Umbilical cord (tissue), 2 donors: ENCODE results near the gene STX12. TPM values are rescaled to one million over a fixed set of nuclear protein-coding genes. Genes with fewer than 3 reads are reported as not detected.
"Not testable (repeated sequence)": the region's sequence is repeated elsewhere in the genome, so short reads cannot be mapped to it uniquely, and the experiment has no call there.

Experiments used
- DNase-seq: peaks from one replicate; pipeline ENCODE4 v3.0.0-alpha.2; 2015; ENCODE audit warnings: low spot score
- total RNA-seq: library from RNA; depleted of rRNA; stranded (reverse); fragments of >200 nt; gene quantifications from one replicate; pipeline ENCODE4 v1.2.3, GENCODE V29; 2014; ENCODE audit warnings: low replicate concordance; ENCODE audit not compliant: insufficient read depth

Gene STX12
- total RNA-seq, 1 donor from 2014 or later, result 96.8 TPM

DNA sequence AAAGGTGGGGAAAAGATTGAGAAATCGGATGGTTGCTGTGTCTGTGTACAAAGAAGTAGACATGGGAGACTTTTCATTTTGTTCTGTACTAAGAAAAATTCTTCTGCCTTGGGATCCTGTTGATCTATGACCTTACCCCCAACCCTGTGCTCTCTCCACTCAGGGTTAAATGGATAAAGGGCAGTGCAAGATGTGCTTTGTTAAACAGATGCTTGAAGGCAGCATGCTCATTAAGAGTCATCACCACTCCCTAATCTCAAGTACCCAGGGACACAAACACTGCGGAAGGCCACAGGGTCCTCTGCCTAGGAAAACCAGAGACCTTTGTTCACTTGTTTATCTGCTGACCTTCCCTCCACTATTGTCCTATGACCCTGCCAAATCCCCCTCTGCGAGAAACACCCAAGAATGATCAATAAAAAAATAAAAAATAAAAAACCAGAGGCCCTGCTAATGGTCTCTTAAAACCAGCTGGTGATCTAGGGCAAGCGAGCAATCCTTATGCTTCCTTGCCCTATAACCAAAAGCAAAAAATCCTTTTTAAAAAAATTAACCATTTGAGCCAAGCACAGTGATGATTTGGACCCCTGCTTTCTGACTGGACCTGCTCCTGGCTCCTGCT lies 56.4 kb downstream of the STX12 start:
- not testable (repeated sequence) for DNase-seq

DNA sequence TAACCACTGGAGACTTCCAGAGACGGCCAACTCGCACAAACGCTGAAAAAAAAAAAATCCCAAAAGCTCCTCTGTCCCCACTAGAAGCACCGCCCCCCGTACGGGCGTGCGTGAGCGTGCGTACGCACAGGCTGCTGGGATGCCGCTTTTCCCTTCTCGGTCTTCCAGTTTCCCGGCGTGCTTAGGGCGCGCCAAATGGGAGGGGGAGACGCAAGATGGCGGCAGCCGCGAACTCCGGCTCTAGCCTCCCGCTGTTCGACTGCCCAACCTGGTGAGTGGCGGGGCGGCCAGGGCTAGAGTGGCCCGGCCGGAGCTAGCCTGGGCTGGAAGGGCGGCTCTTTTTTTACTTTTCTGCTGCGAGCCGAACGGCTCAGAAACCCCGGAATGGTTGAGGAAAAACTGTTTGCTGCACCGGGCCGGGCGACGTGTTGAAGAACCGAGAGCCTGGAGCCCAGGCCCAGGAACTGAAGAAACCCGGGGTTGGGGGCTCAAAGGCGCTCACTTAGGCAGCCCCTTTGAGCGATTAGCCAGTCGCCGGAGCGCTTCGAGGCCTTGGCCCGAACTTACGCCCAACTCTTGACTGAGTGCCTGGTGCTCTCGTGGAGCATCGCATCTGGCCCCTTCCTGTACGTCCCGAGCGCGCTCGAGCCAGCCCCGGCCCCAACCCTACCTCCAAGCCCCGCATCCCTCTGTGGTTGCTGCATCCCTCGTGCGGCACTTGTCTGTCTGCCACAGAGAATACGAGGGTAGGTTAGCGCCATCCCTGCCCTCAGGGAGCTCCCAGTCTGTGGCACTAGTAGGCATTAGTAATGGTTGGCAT lies 57.8 kb downstream of the STX12 start, which contains the start of gene PPP1R8:
Gene PPP1R8, plus strand, starts transcription at position 162 of the 820 bp plus-strand sequence. Its CDS starts 54 bp downstream, at position 216.
- DNase-seq, result peak; percentile 99

DNA sequence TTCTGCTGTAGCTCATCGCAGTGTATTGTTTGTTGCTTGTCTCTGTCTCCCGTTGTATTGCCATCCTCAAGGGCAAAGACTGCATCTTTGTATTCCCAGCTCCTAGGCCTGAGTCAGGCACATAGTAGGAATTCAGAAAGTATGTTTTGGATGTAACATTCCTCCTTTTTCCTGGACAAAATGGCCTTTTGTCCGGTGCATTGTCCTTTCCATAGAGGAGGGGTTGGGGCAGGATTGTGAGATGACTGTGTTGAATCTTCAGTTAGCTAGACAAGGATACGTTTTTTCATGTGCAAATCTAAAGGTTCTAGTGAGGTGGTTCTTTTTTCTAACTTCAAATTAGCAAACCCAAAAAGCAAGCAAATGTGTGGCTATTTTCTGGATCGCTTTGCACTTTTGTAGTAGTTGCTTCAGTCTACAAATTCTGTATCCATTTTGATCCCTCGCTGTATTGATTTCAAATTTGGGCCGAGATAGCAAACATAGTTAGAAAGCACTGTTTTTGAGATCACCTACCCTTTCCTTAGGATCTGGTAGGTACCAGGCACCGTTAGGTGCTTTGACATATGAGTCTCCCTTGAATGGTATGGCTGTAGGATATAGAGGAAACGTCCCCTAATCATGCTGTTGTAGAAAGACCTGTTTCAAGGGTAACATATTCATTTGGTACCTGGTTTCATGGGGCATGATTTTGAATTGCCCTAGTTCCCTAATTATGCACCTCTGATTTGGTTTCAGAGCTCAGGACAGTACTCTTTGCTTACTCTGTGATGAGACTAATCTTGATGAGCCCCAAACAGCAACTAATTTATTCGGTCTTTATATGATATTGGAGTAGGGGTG lies 58.8 kb downstream of the STX12 start:
- no peak for DNase-seq

DNA sequence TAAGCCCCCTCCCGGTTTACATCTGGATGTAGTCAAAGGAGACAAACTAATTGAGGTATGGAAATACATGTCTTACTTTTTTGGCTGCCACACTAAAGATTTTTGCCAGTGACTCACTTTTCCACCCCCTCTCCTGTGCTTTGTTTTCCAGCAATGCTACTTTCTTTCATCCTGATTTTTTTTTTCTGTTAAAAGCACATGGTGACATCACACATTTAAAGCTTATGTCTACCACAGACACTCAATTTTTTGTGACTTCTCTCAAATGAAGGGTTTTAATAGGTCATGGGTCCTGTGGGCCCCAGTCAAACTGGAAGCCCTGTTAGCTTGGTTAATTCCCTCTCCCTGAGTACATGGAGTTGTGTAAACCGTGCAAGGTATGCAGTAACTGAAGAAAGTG lies 59.7 kb downstream of the STX12 start:
- DNase-seq, result no peak

GRCh38 chr1:27833470-27833869 lies 60.5 kb downstream of the STX12 start:
- no peak for DNase-seq

- no peak for DNase-seq
These were observed 62.0 kb downstream of the STX12 start for GRCh38 chr1:27835046-27835445.

- no peak for DNase-seq
These were observed 62.5 kb downstream of the STX12 start for GRCh38 chr1:27835501-27835900.

DNA sequence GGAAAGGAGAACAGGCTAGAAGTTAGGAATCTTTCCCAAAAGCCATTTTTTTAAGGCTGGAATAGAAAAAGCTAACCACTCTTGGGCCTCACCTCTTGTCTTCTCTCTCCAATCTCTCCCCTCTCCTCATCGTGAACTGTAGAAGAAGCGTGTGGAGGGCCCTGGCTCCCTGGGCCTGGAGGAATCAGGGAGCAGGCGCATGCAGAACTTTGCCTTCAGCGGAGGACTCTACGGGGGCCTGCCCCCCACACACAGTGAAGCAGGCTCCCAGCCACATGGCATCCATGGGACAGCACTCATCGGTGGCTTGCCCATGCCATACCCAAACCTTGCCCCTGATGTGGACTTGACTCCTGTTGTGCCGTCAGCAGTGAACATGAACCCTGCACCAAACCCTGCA lies 76.9 kb downstream of the STX12 start:
- DNase-seq, result no peak

- DNase-seq, result no peak
These were observed 82.1 kb downstream of the STX12 start for GRCh38 chr1:27855085-27855484.

GRCh38 chr1:27856561-27857343 lies 83.7 kb downstream of the STX12 start:
- DNase-seq, result no peak

DNA sequence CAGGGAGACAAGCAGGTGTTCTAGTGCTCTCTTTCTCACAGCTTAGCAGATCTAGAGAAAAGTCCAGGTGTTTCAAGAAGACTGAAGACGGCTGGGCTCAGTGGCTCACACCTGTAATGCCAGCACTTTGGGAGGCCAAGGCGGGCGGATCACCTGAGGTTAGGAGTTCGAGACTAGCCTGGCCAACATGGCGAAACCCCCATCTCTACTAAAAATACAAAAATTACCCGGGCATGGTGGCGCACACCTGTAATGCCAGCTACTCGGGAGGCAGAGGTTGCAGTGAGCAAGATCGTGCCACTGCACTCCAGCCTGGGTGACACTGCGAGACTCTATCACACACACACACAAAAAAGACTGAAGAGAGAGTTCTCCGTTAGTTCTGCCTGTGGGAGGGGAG lies 84.5 kb downstream of the STX12 start:
- DNase-seq, result not testable (repeated sequence)

- peak; percentile 83 for DNase-seq
These were observed 85.3 kb downstream of the STX12 start for GRCh38 chr1:27858072-27858948.

DNA sequence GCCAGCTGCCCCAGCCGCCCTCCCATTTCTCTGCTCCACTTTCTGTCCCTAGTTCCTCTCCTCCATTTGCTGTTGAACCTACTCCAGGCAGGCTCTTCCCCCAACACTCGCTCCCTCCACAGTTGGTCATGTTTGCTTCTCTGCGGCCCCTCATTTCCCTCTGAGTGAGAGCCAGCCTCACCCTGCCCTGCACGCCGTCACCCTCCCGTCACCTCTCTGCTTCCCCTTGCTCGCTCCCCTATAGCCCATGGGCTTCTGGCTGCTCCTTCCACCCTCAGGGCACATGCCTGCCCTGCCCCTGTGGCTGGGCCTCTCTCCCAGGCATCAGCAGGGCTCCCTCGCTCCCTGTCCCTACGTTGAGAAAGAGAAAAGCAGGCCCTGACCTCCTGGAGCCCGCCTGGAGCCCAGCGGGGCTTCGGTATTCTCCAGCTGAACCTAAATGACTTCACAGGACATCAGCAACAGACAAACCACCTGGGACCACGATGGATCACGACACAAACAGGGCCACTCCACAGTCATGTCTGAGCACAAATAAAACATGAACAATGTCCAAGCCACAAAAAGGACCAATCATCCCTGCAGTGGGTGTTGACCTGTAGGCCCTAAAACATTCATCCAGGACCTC lies 86.0 kb downstream of the STX12 start:
- no peak for DNase-seq

DNA sequence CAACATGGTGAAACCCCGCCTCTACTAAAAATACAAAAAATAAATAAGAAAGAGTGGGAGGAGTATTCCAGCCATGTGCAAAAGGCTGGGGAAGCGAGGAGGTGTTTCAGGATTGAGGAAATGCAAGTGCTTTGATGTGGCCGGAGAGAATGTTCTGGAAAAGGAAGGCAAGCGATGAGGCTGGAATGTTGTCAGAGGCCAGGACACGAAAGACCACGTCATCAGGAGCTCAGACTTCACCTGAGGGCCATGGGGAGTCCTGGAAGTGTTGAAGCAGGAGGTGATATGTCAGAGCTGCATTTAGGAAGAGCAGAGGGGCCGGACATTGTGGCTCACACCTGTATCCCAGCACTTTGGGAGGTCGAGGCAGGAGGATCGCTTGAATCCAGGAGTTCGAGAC lies 88.4 kb downstream of the STX12 start:
- DNase-seq, result no peak

- no peak for DNase-seq
These were observed 89.0 kb downstream of the STX12 start for GRCh38 chr1:27862004-27862403.

DNA sequence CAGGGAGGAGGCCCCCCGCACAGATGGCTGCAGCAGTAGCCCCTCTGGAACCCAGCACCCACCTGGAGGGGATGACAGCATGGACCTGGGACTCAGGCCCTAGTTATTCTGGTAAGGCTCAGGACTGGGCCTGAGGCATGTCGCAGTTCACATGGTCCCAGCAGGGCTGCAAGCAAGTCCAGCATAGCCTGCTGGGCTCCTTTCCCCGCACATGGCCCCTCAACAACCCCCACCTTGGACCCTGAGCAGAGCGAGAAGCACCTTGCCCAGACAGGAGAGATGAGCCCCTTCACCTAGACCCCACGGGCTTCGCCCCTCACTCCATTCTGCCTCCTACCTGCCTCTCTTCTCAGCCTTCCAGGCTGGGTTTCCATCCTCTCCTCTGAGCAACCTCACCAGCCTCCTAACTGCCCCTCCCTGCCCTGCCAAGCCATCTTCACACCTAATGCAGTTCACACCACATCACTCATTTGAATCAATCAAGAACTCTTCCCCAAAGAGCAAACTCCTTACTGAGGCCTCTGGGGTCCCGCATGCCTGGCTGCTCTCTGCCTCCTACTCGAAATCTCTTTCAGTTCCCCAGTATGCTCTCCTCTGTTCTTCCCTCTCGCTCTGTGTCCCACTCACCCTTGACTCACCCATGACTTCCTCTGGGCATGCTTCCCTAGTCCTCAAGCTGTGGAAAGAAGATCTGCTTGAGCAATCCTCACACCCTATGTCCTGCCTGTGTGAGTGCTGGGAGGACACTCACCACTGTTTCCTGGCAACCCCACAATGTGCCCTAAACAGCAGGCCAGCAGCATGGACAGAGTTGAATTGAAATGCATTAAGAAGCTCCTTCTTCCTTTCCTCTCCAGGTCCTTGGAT lies 89.9 kb downstream of the STX12 start:
- peak; percentile 86 for DNase-seq

DNA sequence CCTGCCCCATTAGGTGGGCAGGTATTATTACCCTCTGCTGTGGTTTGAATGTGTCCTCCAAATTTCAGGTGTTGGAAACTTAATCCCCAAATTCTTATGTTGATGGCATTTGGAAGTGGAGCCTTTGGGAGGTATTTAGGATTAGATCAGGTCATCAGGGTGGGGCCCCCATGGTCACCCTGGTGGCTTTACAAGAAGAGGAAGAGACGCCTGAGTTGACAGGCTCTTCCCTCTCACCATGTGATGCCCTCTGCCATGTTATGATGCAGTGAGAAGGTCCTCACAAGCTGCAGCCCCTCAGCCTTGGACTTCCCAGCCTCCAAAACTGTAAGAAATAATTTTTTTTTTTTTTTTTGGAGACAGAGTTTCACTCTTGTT lies 90.5 kb downstream of the STX12 start:
- no peak for DNase-seq

DNA sequence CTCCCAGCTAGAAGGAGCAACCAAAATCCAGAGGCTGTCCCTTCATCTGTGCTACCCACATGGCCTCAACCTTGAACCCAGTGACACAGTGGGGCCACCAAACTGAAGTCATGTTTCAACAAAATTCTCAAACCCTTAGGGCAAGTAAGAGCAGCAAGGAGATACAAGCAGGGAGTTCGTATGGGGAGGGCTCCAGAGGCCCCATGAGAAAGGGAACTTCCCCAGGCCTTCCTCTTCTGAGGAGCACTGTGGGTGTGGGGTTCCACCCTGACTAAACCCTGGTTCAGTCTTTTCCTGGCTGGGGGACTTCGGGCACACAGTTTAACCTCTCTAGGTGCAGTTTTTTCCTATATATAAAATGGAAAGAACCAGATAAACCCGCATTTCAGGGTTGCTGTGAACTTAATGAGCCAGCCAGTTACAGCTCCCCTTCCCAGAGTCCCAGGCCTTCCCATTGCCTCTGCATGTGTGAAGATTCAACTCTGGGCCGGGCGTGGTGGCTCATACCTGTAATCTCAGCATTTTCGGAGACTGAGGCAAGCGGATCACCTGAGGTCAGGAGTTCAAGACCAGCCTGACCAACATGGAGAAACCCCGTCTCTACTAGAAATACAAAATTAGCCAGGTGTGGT lies 91.4 kb downstream of the STX12 start:
- no peak for DNase-seq
